HG03159 (cell line): ENCODE results near the gene VWA8.
"Not testable (repeated sequence)": the region's sequence is repeated elsewhere in the genome, so short reads cannot be mapped to it uniquely, and the experiment has no call there.

Experiments used
- ATAC-seq: cut with Tn5 transposase; IDR thresholded peaks from one replicate; pipeline ENCODE4 v1.9.1; 2021; ENCODE audit warnings: mild to moderate bottlenecking, moderate library complexity; ENCODE audit not compliant: unreplicated experiment

Gene VWA8

DNA sequence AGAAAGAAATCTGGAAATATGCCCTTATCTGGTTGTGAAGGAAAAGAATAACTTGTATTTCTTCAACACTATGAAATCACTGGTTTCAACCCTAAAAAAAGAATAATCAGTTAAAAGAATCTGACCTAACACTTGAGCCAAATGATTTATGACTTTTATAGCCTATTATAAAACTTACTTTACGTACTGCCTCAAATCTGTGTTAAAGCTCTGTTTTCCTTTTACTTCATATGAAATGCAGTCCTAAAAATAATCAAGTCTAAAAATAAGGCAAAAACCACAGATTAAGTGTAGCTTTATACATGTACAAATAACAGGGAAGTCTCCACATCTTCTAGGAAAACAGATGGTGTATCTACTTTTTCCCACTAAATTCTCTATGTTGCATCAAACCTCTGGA is 101.3 kb downstream of the VWA8 start:
- no peak for ATAC-seq

DNA sequence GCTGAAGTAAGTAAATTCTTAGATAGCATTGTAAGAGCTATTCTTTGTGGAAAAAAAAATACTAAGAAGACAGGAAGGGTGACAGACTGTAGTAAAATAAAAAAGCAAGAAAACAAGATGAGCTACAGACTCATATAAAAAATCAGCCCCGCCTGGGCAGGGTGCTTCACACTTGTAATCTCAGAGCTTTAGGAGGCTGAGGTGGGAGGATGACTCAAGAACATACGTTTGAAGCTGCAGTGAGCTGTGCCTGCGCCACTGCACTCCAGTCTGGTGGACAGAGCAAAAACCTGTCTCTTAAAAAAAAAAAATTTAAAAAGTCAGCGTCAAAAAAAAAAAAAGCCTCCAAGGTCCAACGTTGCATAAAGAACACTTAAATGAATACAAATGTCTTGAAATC is 102.1 kb downstream of the VWA8 start:
- no peak for ATAC-seq

DNA sequence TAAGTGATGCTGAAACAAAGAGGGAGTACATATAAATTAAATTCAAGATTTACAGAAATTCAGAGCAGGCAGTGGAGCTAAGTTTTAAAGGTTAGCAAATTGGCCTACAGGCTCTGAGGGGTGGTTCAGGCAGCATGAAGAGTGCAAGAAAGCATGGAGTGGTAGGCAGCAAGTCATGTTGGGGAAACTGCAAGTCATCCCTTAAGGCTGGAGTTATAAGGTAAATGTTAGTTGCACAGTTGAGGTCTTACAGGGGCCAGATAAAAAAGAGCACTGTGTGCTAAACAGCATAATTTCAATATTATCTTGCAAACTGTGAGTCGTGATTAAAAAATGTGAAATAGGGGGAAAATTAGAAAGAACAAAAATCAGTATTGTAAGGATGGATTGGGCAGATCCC is 106.2 kb downstream of the VWA8 start:
- no peak for ATAC-seq

DNA sequence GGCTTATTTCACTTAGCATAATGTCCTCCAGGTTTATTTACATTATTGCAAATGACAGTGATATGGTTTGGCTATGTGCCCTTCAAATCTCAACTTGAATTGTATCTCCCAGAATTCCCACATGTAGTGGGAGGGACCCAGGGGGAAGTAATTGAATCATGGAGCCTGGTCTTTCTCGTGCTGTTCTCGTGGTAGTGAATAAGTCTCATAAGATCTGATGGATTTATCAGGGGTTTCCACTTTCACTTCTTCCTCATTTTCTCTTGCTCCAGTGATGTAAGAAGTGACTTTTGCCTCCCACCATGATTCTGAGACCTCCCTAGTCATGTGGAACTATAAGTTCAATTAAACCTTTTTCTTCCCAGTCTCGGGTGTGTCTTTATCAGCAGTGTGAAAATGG is 109.6 kb downstream of the VWA8 start:
- ATAC-seq = no peak

DNA sequence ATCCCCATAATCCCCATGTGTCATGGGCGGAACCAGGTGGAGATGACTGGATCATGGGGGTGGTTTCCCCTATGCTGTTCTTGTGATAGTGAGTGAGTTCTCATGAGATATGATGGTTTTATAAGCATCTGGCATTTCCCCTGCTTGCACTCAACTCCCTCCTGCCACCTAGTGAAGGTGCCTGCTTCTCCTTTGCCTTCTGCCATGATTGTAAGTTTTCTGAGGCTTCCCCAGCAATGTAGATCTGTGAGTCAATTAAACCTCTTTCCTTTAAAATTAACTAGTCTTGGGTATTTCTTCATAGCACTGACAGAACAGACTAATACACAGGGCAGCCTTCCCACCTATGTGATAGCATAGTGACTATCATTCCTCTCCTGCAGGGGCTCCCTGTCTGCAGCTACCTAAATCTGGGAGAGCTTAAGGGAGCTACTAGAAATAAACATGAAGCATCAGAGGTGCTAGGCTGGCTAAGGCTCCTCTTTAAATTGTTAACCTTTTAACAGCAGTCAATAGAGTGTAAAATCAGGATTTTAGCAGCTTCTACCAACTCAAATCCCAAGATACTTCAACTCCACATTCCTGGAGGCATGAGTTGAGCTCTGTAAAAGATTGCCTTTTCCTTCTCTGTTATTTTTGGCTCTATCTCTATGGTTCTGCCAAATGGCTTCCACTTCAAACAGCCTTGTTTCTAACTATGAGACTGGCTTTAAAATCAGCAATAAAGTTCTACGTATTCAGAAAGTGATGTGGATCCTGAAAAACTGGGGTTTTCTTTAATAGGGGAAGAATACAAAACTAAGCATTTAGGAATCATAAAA is 112.3 kb downstream of the VWA8 start:
- ATAC-seq = no peak

DNA sequence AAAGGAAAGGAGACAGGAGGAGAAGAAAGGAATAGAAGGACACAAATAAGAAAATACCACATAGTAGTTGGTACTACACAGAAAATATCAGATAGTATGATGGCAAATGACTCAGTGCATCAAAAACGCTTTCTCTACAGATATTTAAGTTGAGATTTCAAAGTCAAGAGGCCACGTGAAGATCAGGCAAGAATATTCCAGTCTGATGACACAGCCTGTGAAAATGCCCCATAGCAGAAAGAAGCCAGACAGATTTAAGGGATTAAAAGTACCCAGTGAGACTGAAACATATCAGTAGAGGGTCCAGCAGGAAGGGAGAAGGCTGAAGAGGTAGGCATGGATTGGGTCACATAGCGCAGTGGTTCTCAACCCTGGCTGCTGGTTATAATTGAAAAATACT is 113.7 kb downstream of the VWA8 start:
- ATAC-seq = no peak

DNA sequence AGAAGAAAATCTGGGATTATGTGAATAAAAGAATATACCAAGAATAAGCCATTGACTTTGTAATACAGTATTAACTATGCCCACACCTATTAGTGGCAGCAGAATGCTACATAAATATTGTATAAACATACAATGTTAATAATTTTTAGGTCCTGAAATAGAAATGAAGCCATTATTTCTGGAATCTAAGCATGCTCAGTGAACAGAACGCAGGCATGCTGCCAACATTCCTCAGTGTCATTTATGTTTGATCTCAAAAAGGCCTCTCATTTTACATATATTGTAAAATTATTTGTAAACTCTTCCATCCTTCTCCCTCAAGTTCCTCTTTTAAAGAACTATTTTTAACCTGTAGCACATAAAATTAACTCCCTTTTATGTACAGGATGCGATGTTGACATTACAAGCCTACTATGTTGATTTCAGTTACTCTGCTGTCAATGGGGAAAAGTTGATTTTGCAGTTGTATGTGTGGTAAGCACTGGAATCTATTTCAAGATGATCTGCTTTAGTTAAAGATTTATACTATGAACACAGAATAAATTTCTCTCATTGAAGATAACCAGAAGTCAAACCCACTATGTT is 118.8 kb downstream of the VWA8 start:
- no peak for ATAC-seq

DNA sequence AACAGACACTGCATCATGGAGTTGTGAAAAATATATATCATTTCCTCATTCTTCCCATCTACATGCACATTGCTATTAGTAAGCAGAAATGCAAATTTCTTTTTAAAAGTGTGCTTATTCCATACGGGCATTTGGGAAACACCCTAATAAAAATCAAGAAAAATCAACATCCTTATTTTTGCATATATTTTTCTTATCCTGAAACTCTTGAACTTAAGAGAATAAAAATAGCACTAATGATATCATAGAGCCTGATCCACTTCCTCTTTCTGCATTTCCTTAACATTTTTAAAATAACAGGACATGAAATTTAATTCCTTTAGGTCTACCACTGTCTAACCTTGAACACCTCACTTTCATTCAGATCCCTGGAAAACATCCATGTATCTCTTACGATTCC is 123.3 kb downstream of the VWA8 start:
- no peak for ATAC-seq

DNA sequence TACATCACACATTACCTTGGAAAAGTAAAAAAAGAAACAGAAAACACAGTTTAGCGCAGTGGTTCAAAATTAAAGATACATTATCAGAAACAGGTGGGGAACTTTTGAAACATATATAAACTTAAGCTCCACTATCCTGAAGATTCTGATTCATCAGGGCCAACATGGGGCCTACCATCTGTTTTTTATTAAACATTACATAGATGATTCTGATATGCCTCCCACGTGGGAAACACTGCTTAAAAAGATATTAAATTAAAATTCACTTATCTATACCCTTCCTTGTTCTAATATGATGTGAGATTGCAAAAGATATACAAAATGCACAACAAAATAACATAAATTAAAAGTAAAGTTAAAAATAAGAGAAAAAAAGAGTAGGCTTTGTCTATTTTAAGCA is 125.0 kb downstream of the VWA8 start:
- no peak for ATAC-seq

DNA sequence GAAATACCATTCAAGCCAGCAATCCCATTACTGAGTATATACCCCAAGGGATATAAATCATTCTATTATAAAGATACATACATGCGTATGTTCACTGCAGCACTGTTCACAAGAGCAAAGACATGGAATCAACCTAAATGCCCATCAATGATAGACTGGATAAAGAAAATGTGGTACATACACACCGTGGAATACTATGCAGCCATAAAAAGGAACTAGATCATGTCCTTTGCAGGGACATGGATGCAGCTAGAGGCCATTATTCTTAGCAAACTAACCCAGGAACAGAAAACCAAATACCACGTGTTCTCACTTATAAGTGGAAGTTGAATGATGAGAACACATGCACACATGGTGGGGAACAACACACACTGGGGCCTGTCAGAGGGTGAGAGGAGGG is 126.2 kb downstream of the VWA8 start:
- not testable (repeated sequence) for ATAC-seq

DNA sequence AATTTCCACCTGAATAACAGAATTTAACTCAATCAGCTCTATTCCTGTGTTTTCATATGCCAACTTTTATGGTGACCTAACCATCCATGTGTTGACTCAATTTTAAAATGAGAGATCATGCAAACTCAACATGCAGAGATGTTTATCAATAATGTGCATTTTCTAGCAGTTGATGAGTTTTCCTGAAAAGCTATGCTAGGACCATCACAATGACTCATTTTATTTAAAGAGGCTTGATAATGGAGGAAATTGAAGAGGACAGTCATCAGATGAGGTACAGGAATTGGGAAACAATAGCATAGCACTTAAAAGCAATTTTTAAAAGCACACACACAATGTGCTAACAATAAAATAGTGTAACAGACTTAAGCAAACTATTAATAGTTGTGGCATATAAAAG is 127.1 kb downstream of the VWA8 start:
- ATAC-seq = no peak

DNA sequence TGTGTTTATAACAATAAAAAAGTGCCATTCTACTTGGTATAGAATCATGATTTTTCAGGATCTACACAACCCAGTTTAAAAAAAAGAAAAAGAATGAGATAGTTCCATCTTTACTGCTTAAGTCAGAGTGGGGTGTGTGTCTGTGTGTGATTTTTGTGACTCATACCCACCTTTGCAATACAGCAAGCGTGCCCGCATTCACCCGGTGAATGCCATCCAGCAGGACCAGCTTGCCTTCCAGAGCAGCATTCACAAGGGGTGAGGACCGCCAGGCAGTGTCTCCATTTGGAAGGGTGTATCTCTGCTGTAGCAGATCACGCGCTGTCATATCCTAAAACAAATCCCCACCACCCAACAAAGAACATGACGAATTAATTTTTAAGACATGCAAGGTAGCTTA is 127.7 kb downstream of the VWA8 start:
- no peak for ATAC-seq

DNA sequence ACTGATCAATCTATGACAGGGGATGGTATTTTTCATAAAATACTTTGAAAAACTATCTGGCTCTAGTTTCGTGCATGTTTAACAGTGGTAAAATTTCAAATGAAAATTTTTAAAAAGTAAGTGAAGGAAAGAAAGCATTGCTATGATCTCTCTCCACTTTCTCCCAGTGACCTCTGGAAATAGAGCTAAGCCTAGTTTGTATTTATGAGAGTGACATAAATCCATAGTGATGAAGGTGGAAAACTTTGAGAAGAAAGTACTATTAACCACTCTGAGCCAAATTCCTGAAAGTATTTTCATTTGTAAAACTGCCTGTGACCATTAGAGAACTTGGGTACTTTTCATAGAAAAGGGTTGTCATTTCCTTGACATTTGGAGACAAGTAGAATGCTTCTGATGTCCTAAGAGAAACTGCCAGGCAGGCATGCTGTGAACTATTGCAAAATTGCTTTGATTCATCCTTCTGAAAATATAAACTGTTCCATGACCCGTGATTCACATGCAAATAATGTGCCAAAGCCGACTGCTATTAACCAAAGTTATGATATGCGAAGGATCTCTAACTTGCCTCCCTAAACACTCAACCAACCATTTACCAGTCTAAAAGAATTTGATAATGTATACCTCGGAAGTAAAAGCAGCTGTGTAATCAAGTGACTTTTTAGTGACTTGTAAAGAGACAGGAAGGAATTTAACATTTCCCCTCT is 133.2 kb downstream of the VWA8 start:
- no peak for ATAC-seq

DNA sequence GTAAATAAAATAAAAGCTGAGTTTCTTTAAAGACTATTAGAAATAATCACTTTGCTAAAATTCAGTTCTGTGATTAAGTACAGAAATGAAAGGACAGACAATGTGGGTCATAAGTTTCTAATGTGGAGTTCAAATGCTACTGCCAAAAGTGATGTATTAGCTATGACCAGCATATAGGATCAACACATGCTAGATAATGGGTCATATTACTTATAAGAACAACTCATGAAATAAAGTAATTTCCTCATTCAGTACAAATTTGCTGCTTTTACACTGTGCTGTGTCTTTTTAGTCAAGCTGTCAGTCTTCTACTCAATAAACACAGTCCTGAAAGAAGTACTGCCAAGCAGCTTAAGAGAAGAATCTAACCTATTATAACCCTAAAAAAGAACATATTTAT is 135.2 kb downstream of the VWA8 start:
- ATAC-seq = no peak

DNA sequence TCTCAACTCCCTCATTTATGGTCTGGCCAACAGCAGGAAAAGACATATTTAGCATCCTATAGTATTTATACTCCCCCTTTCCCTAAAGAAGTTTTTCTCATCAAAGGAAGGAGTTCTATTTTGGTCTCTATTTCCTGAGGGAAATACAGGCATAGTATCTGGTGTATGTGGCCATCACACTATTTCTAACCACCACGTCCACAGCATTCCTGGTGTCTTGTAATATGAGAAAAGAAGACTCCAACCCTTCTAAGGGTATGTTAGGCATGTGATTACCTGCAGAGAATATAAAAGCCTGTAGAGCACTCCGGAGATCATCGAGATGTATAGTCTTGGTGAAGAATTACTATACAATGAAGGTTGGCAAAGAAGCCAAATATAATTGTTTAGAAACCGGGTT is 137.4 kb downstream of the VWA8 start:
- ATAC-seq = no peak

DNA sequence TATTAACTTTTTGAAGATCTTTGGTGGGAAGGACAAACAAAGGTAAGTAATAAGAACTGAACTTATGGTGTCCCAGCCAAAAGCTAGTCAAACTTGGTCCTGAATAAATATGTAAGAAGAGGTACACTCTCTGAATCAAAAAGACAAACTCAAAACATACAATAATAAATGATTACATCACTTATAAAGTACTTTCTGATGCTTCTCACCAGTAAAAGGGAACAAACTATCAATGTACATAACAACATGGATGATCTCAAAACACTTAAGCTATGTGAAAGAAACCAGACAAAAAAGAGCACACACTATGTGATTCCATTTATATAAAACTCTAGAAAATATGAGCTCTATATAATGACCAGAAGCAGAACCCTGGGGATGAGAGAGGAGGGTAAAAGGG is 138.3 kb downstream of the VWA8 start:
- ATAC-seq = no peak

DNA sequence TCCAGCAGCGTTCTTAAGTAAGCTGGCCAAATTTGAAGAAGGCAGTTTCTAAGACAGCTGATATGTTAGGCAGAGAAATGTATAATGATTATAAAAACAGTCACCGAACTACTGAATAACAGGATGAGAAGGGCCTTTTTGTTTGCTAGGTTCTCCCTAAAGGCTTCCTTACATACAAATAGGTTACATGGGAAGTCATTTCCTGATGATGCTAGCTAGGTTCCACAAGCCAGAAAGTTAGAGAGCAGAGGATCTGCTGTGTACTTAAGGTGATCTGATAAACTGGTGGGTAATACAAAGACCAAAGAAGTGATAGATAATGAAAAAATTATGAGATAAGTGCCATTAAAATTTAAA is 139.7 kb downstream of the VWA8 start:
- ATAC-seq = no peak

DNA sequence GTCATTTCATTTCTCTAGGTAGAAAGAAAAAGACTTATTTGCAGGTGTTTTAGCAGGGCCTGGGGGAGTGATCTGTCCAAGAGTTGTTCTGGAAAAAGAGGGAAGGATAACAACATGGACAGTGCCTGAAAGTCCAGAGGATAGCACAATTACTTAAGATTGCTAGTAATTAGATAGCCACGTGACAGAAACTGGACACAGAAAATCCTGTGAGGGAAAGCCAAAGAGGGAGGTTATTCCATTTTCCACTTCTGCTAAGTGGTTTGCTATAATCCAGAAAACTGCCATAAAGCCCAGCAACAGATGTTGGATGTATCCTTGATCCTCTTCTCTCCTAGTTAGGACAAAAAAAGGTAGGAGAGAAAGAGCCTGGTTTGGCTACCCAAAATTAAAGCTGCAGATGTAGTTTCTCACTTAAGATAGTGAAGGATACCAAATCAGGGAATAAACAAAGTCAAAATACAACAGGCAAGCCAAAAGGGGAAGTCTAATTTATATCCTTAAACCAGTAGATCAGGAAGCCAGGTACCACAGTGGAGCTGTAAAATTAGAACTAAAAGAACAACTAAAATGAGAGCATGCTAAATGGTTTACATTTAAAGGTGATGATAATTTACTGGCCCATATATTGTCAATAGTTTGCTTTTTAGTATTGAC is 140.2 kb downstream of the VWA8 start:
- ATAC-seq = no peak

DNA sequence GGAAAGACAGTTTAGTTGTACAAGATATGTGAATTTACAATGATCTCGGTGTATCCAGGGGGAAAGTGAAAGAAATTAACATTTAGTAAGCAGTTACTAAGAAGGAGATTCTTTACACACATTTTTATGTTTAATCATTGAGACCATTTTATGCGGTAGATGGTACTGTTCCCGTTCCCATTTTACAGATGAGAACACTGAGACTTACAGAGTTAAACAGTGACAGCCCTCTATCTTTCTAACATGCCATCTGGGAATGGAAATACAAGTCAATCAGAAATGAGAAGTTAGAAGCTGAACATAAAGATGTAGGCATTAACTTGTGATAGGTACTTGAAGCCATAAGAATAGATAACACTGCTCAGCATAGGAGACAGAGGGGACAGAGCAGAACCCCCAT is 144.9 kb downstream of the VWA8 start:
- ATAC-seq = no peak

DNA sequence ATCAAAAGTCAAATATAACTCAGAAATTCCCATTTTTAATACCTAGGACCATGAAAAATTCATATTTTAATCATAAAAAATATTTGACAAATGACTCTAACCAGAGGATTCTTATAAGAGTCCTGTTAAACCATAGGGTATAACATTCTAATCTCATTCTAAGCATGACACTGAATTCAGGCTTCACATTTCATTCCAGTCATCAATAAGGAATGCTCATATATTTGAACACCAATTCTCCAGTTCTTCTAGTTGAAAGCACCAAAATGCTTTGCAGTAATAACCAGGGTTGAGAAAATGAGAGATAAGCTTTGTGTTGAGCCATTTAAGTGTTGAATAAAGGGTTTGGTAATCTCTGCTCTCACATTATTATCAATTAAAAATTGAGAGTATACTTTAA is 147.5 kb downstream of the VWA8 start:
- no peak for ATAC-seq

DNA sequence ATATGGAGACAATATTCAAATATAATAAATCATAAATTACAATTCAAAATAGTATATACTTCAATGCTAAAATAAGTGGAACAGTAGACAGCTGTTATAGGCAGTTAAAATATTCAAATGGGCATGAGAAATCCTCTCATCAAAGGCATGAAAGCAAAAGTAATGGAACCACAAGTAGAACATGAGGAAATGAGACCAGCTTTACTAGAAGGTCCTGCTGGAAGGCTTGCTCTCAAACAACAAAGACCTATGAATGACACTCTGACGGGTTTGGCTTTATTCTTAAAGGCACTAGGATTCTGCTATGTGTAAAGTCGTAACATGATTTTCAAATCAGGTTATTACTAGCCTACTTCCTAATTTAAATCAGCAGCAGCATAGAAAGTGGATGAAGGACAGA is 148.1 kb downstream of the VWA8 start:
- peak; percentile 73 for ATAC-seq

DNA sequence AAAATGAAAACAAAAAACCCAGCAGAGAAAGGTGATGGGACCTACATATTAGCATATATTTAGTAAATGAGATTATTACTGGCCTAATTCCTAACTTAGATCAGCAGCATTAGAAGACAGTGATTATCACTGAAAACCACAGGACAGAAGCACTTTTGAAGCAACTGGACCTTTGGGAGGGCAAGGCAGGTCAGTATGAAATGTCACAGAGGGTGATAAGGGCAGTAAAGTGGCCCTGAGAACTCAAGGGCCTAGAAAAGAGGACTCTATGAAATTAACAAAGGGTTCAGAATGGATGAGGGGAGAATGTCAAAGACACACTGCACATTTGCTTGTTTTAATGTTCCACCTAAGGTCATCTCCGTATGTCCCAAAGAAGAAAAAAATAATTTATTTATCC is 148.7 kb downstream of the VWA8 start:
- ATAC-seq = no peak
